Smooth muscle cell (in vitro differentiated cells): ENCODE data around the gene KCNQ2. TPM values are rescaled to one million over a fixed set of nuclear protein-coding genes. Genes with fewer than 3 reads are reported as not detected.

Source experiments
- DNase-seq: peaks from one replicate; lab custom pipeline; 2025; ENCODE audit not compliant: unreplicated experiment; lab: John Stamatoyannopoulos, UW
- H2AFZ ChIP-seq: fragments of 200-600 bp; sonication (generic); 2 replicates; pipeline ENCODE4 v1.6.0; 2016; ENCODE audit warnings: antibody characterized with exemption, low read depth, mild to moderate bottlenecking
- H3F3A ChIP-seq: fragments of 200-600 bp; sonication (generic); 2 replicates; pipeline ENCODE4 v1.6.0; 2017; ENCODE audit warnings: antibody characterized with exemption, low read depth
- H3K27ac ChIP-seq: fragments of 200-600 bp; sonication (generic); 2 replicates; pipeline ENCODE4 v1.5.1; 2016; ENCODE audit warnings: low read depth, mild to moderate bottlenecking
- H3K27me3 ChIP-seq: fragments of 200-600 bp; sonication (generic); 2 replicates; pipeline ENCODE4 v1.6.1; 2016; ENCODE audit warnings: low read depth, mild to moderate bottlenecking
- H3K36me3 ChIP-seq: fragments of 200-600 bp; sonication (generic); 2 replicates; pipeline ENCODE4 v1.5.1; 2016; ENCODE audit warnings: low read depth
- H3K4me1 ChIP-seq: fragments of 200-600 bp; sonication (generic); 2 replicates; pipeline ENCODE4 v1.5.1; 2016; ENCODE audit warnings: low read depth
- H3K4me2 ChIP-seq: fragments of 200-600 bp; sonication (generic); 2 replicates; pipeline ENCODE4 v1.6.0; 2016; ENCODE audit warnings: mild to moderate bottlenecking
- H3K4me3 ChIP-seq: fragments of 200-600 bp; sonication (generic); 2 replicates; pipeline ENCODE4 v1.5.1; 2016; ENCODE audit warnings: mild to moderate bottlenecking
- H3K79me2 ChIP-seq: fragments of 200-600 bp; sonication (generic); 2 replicates; pipeline ENCODE4 v1.6.0; 2016; ENCODE audit warnings: low read depth, mild to moderate bottlenecking
- H3K9ac ChIP-seq: fragments of 200-600 bp; sonication (generic); 2 replicates; pipeline ENCODE4 v1.6.0; 2016; ENCODE audit warnings: low read depth
- H3K9me3 ChIP-seq: fragments of 200-600 bp; sonication (generic); replicated peaks from 2 replicates; pipeline ENCODE4 v1.5.1; 2016; ENCODE audit warnings: low read depth
- H4K20me1 ChIP-seq: fragments of 200-600 bp; sonication (generic); 2 replicates; pipeline ENCODE4 v1.6.0; 2016; ENCODE audit warnings: low read depth
- CTCF ChIP-seq: fragments of 200-600 bp; sonication (generic); IDR thresholded peaks from 2 replicates; pipeline ENCODE4 v1.5.1; 2017; ENCODE audit warnings: borderline replicate concordance, mild to moderate bottlenecking, antibody characterized with exemption; ENCODE audit not compliant: insufficient read depth, poor library complexity, severe bottlenecking
- WGBS: methylation state at CpG from one replicate; pipeline ENCODE4 v1.1.7; 2016; ENCODE audit warnings: low lambda C conversion rate; 5-methylcytosine and 5-hydroxymethylcytosine counted together
- polyA plus RNA-seq: library from polyadenylated mRNA; unstranded; fragments of >200 nt; fragmentation: Nextera tagmentation; extraction: Ambion mirVana; gene quantifications from 2 replicates; pipeline ENCODE4 v1.2.1, GENCODE V29; 2016
- total RNA-seq: library from RNA; depleted of rRNA; stranded (reverse); fragments of >200 nt; gene quantifications from 2 replicates; pipeline ENCODE4 v1.2.3, GENCODE V29; 2014

The KCNQ2 gene
- total and polyA plus RNA-seq, 2 experiments from 2014 or later, result 5.1 to 5.7 TPM

DNA sequence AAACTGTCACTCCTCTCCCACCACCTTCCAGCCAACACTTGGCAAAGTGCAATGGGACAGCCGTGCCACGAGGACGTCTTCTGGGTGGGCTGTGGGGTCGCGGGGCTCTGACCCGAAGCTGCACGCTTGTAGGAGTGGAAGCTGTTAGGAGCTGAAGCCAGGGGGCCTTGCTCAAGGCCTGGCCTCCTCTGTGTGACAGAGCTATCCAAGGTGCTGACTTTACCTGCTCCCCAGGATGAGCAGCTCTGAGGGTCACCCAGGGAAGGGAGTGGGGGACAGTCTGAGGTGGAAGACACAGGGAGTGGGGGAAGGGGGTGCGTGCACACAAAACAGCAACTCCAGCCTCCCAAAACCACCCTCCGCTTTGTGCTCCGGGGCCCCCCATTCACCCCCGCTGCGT, 93.8 kb downstream of the KCNQ2 start:
- H3K79me2 ChIP-seq, result no peaks in the 10 kb centered on the region
- peaks cover 15% of the 10 kb centered on the region for H3K4me1 ChIP-seq
- DNase-seq, result no peak
- no peak overlapping the region for H3K27ac ChIP-seq
- no peaks in the 10 kb centered on the region for H3K9me3 ChIP-seq
- no peaks in the 10 kb centered on the region for H3K36me3 ChIP-seq
- TF ChIP-seq CTCF, result no peak
- no peak overlapping the region for H3K4me2 ChIP-seq
- H3K4me3 ChIP-seq, result no peak overlapping the region
- no peaks in the 10 kb centered on the region for H4K20me1 ChIP-seq
- no peaks in the 10 kb centered on the region for H3F3A ChIP-seq
- H2AFZ ChIP-seq, result no peak overlapping the region
- WGBS, result 88% methylated on average over 12 of the region's 12 CpGs
- H3K9ac ChIP-seq, result no peak overlapping the region
- H3K27me3 ChIP-seq, result no peaks in the 10 kb centered on the region

- H3K79me2 ChIP-seq, result no peaks in the 10 kb centered on the region
- peaks cover 15% of the 10 kb centered on the region for H3K4me1 ChIP-seq
- no peaks in the 10 kb centered on the region for H4K20me1 ChIP-seq
- no peak overlapping the region for H3K9ac ChIP-seq
- no peak for TF ChIP-seq CTCF
- H3F3A ChIP-seq, result no peaks in the 10 kb centered on the region
- H3K4me2 ChIP-seq, result no peak overlapping the region
- H3K27ac ChIP-seq, result no peak overlapping the region
- no peak overlapping the region for H2AFZ ChIP-seq
- no peaks in the 10 kb centered on the region for H3K9me3 ChIP-seq
- H3K27me3 ChIP-seq, result no peaks in the 10 kb centered on the region
- H3K36me3 ChIP-seq, result no peaks in the 10 kb centered on the region
- 72% methylated on average over 15 of the region's 15 CpGs for WGBS
- H3K4me3 ChIP-seq, result no peak overlapping the region
- no peak for DNase-seq
Measured at GRCh38 chr20:63377951-63378381, 94.5 kb downstream of the KCNQ2 start.

- 64% methylated on average over 32 of the region's 32 CpGs for WGBS
- H3K9ac ChIP-seq, result no peak overlapping the region
- no peaks in the 10 kb centered on the region for H3K27me3 ChIP-seq
Measured at GRCh38 chr20:63377256-63377941, 95.1 kb downstream of the KCNQ2 start.

More at GRCh38 chr20:63377256-63377941, 95.1 kb downstream of the KCNQ2 start:
- Histone ChIP-seq H3K4me2 (no peak overlapping the region), H3K36me3 (no peaks in the 10 kb centered on the region), H3K79me2 (no peaks in the 10 kb centered on the region), H3K4me3 (no peak overlapping the region), H3K4me1 (peaks cover 15% of the 10 kb centered on the region), H2AFZ (no peak overlapping the region), H3K9me3 (no peaks in the 10 kb centered on the region), H3K27ac (no peak overlapping the region), H3F3A (no peaks in the 10 kb centered on the region), H4K20me1 (no peaks in the 10 kb centered on the region)
- no peak for TF ChIP-seq CTCF
- no peak for DNase-seq
